Common myeloid progenitor, CD34-positive (primary cell): ENCODE measurements around the gene NCKAP5L.
"Not testable (repeated sequence)": the region's sequence is repeated elsewhere in the genome, so short reads cannot be mapped to it uniquely, and the experiment has no call there.

ENCODE experiments used
- CTCF ChIA-PET: fragments of 350-600 bp; sonication (Branson Sonifier 250); formaldehyde crosslinking; loops from one replicate; lab custom pipeline; 2021; ENCODE audit warnings: antibody characterized with exemption; lab: Charles Lee
- POLR2A ChIA-PET: fragments of 350-600 bp; sonication (Branson Sonifier 250); formaldehyde crosslinking; loops from one replicate; lab custom pipeline; 2021; ENCODE audit warnings: antibody characterized with exemption; lab: Charles Lee
- DNase-seq, 3 donors: peaks; one replicate each; pipeline versions ENCODE4 v3.0.0 to v3.0.0-alpha.2; 2013
- H3K27ac ChIP-seq, 2 experiments: 1 replicate in 1 of 2; 2 replicates in 1 of 2; pipeline ENCODE4 v1.7.0; 2013; ENCODE audit warnings: inconsistent platforms in 2 of 2, low read length in 2 of 2, mild to moderate bottlenecking in 2 of 2, low read depth in 1 of 2, moderate library complexity in 1 of 2; ENCODE audit not compliant: severe bottlenecking in 2 of 2, insufficient read depth in 1 of 2, poor library complexity in 1 of 2
- H3K27me3 ChIP-seq, 5 experiments: replicated peaks in 2 of 5; 1 replicate in 3 of 5; 2 replicates in 2 of 5; pipeline versions ENCODE4 v1.6.1 to v1.7.0; 2013; ENCODE audit warnings: low read length in 4 of 5, mild to moderate bottlenecking in 2 of 5, moderate library complexity in 2 of 5, inconsistent platforms in 1 of 5; ENCODE audit not compliant: insufficient read depth in 5 of 5, control insufficient read depth in 4 of 5
- H3K36me3 ChIP-seq, 4 experiments: 1 replicate in 2 of 4; 2 replicates in 2 of 4; pipeline versions ENCODE4 v1.6.1 to v1.7.0; 2013; ENCODE audit warnings: low read length in 3 of 4, control low read depth in 1 of 4, mild to moderate bottlenecking in 1 of 4; ENCODE audit not compliant: control insufficient read depth in 4 of 4, insufficient read depth in 4 of 4
- H3K4me1 ChIP-seq, 4 experiments: 1 replicate in 3 of 4; 2 replicates in 1 of 4; pipeline versions ENCODE4 v1.6.1 to v1.7.1; 2013; ENCODE audit warnings: low read length in 3 of 4, mild to moderate bottlenecking in 3 of 4, control low read depth in 1 of 4, inconsistent platforms in 1 of 4, moderate library complexity in 1 of 4; ENCODE audit not compliant: control insufficient read depth in 4 of 4, insufficient read depth in 4 of 4; ENCODE audit errors: control extremely low read depth in 1 of 4
- H3K4me3 ChIP-seq, 7 experiments: 1 replicate in 4 of 7; 2 replicates in 3 of 7; pipeline versions ENCODE4 v1.5.1 to v1.7.0; 2013; ENCODE audit warnings: mild to moderate bottlenecking in 7 of 7, low read length in 6 of 7, moderate library complexity in 6 of 7, inconsistent platforms in 2 of 7, low read depth in 2 of 7, control low read depth in 1 of 7; ENCODE audit not compliant: insufficient read depth in 4 of 7, control insufficient read depth in 1 of 7; ENCODE audit errors: extremely low read depth in 1 of 7
- H3K9me3 ChIP-seq, 5 experiments: 1 replicate in 4 of 5; 2 replicates in 1 of 5; pipeline versions ENCODE4 v1.6.1 to v1.7.1; 2013; ENCODE audit warnings: low read length in 4 of 5, mild to moderate bottlenecking in 2 of 5, inconsistent platforms in 1 of 5, low read depth in 1 of 5, moderate library complexity in 1 of 5; ENCODE audit not compliant: control insufficient read depth in 4 of 5, insufficient read depth in 2 of 5; ENCODE audit errors: control extremely low read depth in 1 of 5
- WGBS: methylation state at CpG from one replicate; pipeline ENCODE4 v1.1.5; 2013; ENCODE audit not compliant: insufficient coverage; 5-methylcytosine and 5-hydroxymethylcytosine counted together

The NCKAP5L gene

GRCh38 chr12:49865109-49865781 is 37.0 kb upstream of the NCKAP5L start:
- no peaks in the 10 kb centered on the region for H3K36me3 ChIP-seq
- ChIA-PET CTCF (interaction anchor here (0.5 to 7.0 kb wide), 14 partner anchors 9 to 205 kb away, joined by 3 to 56 read pairs (median 6); partner anchors contain the start of gene AQP5), POLR2A (no interaction called here)
- H3K4me1 ChIP-seq = peaks cover 0 to 28% (median 17%) of the 10 kb centered on the region in 4 experiments
- no peaks in the 10 kb centered on the region for H3K9me3 ChIP-seq
- peaks cover 0 to 12% (median 4%) of the 10 kb centered on the region in 5 experiments for H3K27me3 ChIP-seq
- no peak overlapping the region for H3K4me3 ChIP-seq
- 86% methylated on average over 9 of the region's 13 CpGs for WGBS
- DNase-seq = no peak
- H3K27ac ChIP-seq = no peak overlapping the region

GRCh38 chr12:49864798-49865090 is 36.5 kb upstream of the NCKAP5L start:
- WGBS = 90% methylated on average over 2 of the region's 2 CpGs
- H3K9me3 ChIP-seq = no peaks in the 10 kb centered on the region
- H3K27me3 ChIP-seq = peaks cover 0 to 12% (median 4%) of the 10 kb centered on the region in 5 experiments
- no peak overlapping the region for H3K27ac ChIP-seq
- POLR2A ChIA-PET = no interaction called here
- no peaks in the 10 kb centered on the region for H3K36me3 ChIP-seq
- DNase-seq = no peak
- H3K4me3 ChIP-seq = no peak overlapping the region
- CTCF ChIA-PET = interaction anchor here (0.5 to 7.0 kb wide), 4 partner anchors 67 to 191 kb away, joined by 3 to 56 read pairs (median 3); no protein-coding TSS in a partner anchor
- H3K4me1 ChIP-seq = peaks cover 0 to 23% (median 13%) of the 10 kb centered on the region in 4 experiments

- H3K4me3 ChIP-seq = no peak overlapping the region
- no peak for DNase-seq
- peaks cover 0 to 12% (median 4%) of the 10 kb centered on the region in 5 experiments for H3K27me3 ChIP-seq
- H3K4me1 ChIP-seq = peaks cover 0 to 18% (median 7%) of the 10 kb centered on the region in 4 experiments
- no peak overlapping the region for H3K27ac ChIP-seq
- H3K36me3 ChIP-seq = no peaks in the 10 kb centered on the region
- POLR2A ChIA-PET = no interaction called here
- 93% methylated on average over 12 of the region's 17 CpGs for WGBS
- CTCF ChIA-PET = interaction anchor here (1.0 to 7.0 kb wide), 4 partner anchors 17 to 192 kb away, joined by 3 to 56 read pairs (median 4); no protein-coding TSS in a partner anchor
- no peaks in the 10 kb centered on the region for H3K9me3 ChIP-seq
Observed at GRCh38 chr12:49863946-49864797, 36.0 kb upstream of the NCKAP5L start.

- DNase-seq, H3K27ac ChIP-seq, H3K4me1 ChIP-seq, POLR2A ChIA-PET, H3K9me3 ChIP-seq, H3K36me3 ChIP-seq, H3K27me3 ChIP-seq, H3K4me3 ChIP-seq: not testable (repeated sequence)
- WGBS = 100% methylated on average over 1 of the region's 31 CpGs
- CTCF ChIA-PET = interaction anchor here (1.3 kb wide), 1 partner anchor 10 kb away, joined by 3 read pairs; no protein-coding TSS in a partner anchor
Observed at GRCh38 chr12:49860921-49861320, 32.7 kb upstream of the NCKAP5L start.

- H3K27ac ChIP-seq, H3K36me3 ChIP-seq, H3K27me3 ChIP-seq, DNase-seq, H3K4me3 ChIP-seq, H3K4me1 ChIP-seq, H3K9me3 ChIP-seq: not testable (repeated sequence)
- CTCF ChIA-PET = interaction anchor here (4.8 kb wide), 1 partner anchor 11 kb away, joined by 21 read pairs; no protein-coding TSS in a partner anchor
- POLR2A ChIA-PET = interaction anchor here (0.7 kb wide), 1 partner anchor 30 kb away, joined by 3 read pairs; no protein-coding TSS in a partner anchor
- WGBS = 90% methylated on average over 3 of the region's 4 CpGs
Observed at GRCh38 chr12:49855890-49856289, 27.7 kb upstream of the NCKAP5L start.

GRCh38 chr12:49854976-49855375 is 26.8 kb upstream of the NCKAP5L start:
- Histone ChIP-seq H3K27me3 (peaks cover 0 to 3% (median 0%) of the 10 kb centered on the region in 5 experiments), H3K4me3 (no peak overlapping the region), H3K36me3 (no peaks in the 10 kb centered on the region), H3K27ac (no peak overlapping the region), H3K4me1 (no peaks in the 10 kb centered on the region), H3K9me3 (no peaks in the 10 kb centered on the region)
- ChIA-PET CTCF (interaction anchor here (1.5 to 4.8 kb wide), 2 partner anchors 10 to 12 kb away, joined by 3 to 21 read pairs; no protein-coding TSS in a partner anchor), POLR2A (interaction anchor here (0.7 kb wide), 1 partner anchor 29 kb away, joined by 3 read pairs; no protein-coding TSS in a partner anchor)
- WGBS = 100% methylated on average over 3 of the region's 4 CpGs
- DNase-seq = no peak
